Kasumi-1 (cell line): ENCODE results near the gene KLHL20.

ENCODE experiments used
- DNase-seq, 2 experiments: peaks; one replicate each; lab custom pipeline; 2025; lab: John Stamatoyannopoulos, UW

The KLHL20 gene

DNA sequence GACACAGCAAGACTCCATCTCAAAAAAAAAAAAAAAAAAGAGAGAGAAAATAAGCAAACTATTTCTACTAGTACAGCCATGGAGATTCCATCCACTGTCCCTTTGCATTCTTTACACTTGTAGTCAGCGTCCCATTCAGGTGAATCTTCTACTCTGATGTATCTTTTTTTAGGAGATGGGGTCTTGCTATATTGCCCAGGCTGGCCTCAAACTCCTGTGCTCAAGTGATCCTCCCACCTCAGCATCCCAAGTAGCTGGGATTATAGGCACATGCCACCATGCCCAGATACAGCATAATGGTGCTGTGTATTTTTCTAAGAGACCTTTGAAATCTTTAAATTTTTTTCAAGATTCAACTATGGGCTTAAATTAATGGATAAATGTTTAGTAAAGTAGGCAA, 118.0 kb downstream of the KLHL20 start:
- no peak for DNase-seq
